ENCODE measurements around the gene NOS1AP.

NOS1AP gene

GRCh38 chr1:162390396-162391185 lies 321.1 kb downstream of the NOS1AP start:
- Histone ChIP-seq H3K36me3 (no peaks in the 10 kb centered on the region), H3K27me3 (no peaks in the 10 kb centered on the region), H3K27ac (0 out of 2 replicates have a peak overlapping the region, but pooled peaks have one; percentile 51), H3K4me3 (no peak overlapping the region), H3K4me1 (peaks cover 43% of the 10 kb centered on the region), H3K4me2 (peak overlapping the region; percentile 91), H3K9ac (no peak overlapping the region), H3K9me3 (no peaks in the 10 kb centered on the region), H4K20me1 (no peaks in the 10 kb centered on the region; the same call in 1 of the 2 replicates)
- no peak for TF ChIP-seq Cebpa-rat (IDR thresholded peaks at IDR 0.05)

- H4K20me1 ChIP-seq, result no peaks in the 10 kb centered on the region; the same call in 1 of the 2 replicates
- peaks cover 43% of the 10 kb centered on the region for H3K4me1 ChIP-seq
- no peak overlapping the region for H3K4me3 ChIP-seq
- TF ChIP-seq Cebpa-rat (IDR thresholded peaks at IDR 0.05), result no peak
- 0 out of 2 replicates have a peak overlapping the region, but pooled peaks have one; percentile 13 for H3K4me2 ChIP-seq
- no peak overlapping the region for H3K27ac ChIP-seq
- H3K9me3 ChIP-seq, result no peaks in the 10 kb centered on the region
- no peaks in the 10 kb centered on the region for H3K36me3 ChIP-seq
- no peak overlapping the region for H3K9ac ChIP-seq
- H3K27me3 ChIP-seq, result no peaks in the 10 kb centered on the region
Observed at GRCh38 chr1:162391790-162392563, 322.5 kb downstream of the NOS1AP start.

GRCh38 chr1:162396201-162396906 lies 326.9 kb downstream of the NOS1AP start:
- Histone ChIP-seq H3K4me2 (no peak overlapping the region), H3K4me1 (peaks cover 7% of the 10 kb centered on the region; the same call in 1 of the 2 replicates), H3K36me3 (no peaks in the 10 kb centered on the region), H3K9me3 (no peaks in the 10 kb centered on the region), H3K27me3 (no peaks in the 10 kb centered on the region), H3K4me3 (no peak overlapping the region), H4K20me1 (no peaks in the 10 kb centered on the region), H3K9ac (no peak overlapping the region), H3K27ac (no peak overlapping the region)
- TF ChIP-seq Cebpa-rat (IDR thresholded peaks at IDR 0.05), result no peak

GRCh38 chr1:162397039-162397448 lies 327.6 kb downstream of the NOS1AP start:
- Histone ChIP-seq H3K36me3 (no peaks in the 10 kb centered on the region), H3K27me3 (no peaks in the 10 kb centered on the region), H3K4me3 (no peak overlapping the region), H3K27ac (no peak overlapping the region), H3K9me3 (no peaks in the 10 kb centered on the region), H4K20me1 (no peaks in the 10 kb centered on the region), H3K4me1 (0 out of 2 replicates have a peak, but pooled peaks cover under 1% of the 10 kb centered on the region), H3K9ac (no peak overlapping the region), H3K4me2 (no peak overlapping the region)
- TF ChIP-seq Cebpa-rat (IDR thresholded peaks at IDR 0.05), result no peak

- no peaks in the 10 kb centered on the region for H4K20me1 ChIP-seq
- no peaks in the 10 kb centered on the region for H3K27me3 ChIP-seq
- H3K4me3 ChIP-seq, result no peak overlapping the region
- no peaks in the 10 kb centered on the region for H3K9me3 ChIP-seq
- H3K4me2 ChIP-seq, result no peak overlapping the region
- H3K36me3 ChIP-seq, result no peaks in the 10 kb centered on the region
- H3K27ac ChIP-seq, result no peak overlapping the region
- H3K4me1 ChIP-seq, result no peaks in the 10 kb centered on the region
- no peak overlapping the region for H3K9ac ChIP-seq
- no peak for TF ChIP-seq Cebpa-rat (IDR thresholded peaks at IDR 0.05)
Observed at GRCh38 chr1:162397943-162398560, 328.6 kb downstream of the NOS1AP start.

GRCh38 chr1:162398999-162399580 lies 329.6 kb downstream of the NOS1AP start:
- Histone ChIP-seq H3K4me3 (no peak overlapping the region), H3K9me3 (no peaks in the 10 kb centered on the region), H3K36me3 (no peaks in the 10 kb centered on the region), H3K27ac (no peak overlapping the region), H3K4me1 (no peaks in the 10 kb centered on the region), H3K9ac (no peak overlapping the region), H3K4me2 (no peak overlapping the region), H3K27me3 (no peaks in the 10 kb centered on the region), H4K20me1 (no peaks in the 10 kb centered on the region)
- TF ChIP-seq Cebpa-rat (IDR thresholded peaks at IDR 0.05), result no peak

- no peaks in the 10 kb centered on the region for H3K4me1 ChIP-seq
- no peak overlapping the region for H3K9ac ChIP-seq
- no peaks in the 10 kb centered on the region for H4K20me1 ChIP-seq
- no peaks in the 10 kb centered on the region for H3K36me3 ChIP-seq
- TF ChIP-seq Cebpa-rat (IDR thresholded peaks at IDR 0.05), result no peak
- no peak overlapping the region for H3K4me3 ChIP-seq
- H3K27me3 ChIP-seq, result no peaks in the 10 kb centered on the region
- no peak overlapping the region for H3K4me2 ChIP-seq
- no peaks in the 10 kb centered on the region for H3K9me3 ChIP-seq
- H3K27ac ChIP-seq, result no peak overlapping the region
Observed at GRCh38 chr1:162400790-162401355, 331.4 kb downstream of the NOS1AP start.

- no peak overlapping the region for H3K4me3 ChIP-seq
- no peak overlapping the region for H3K4me2 ChIP-seq
- no peaks in the 10 kb centered on the region for H3K27me3 ChIP-seq
- H3K27ac ChIP-seq, result no peak overlapping the region
- TF ChIP-seq Cebpa-rat (IDR thresholded peaks at IDR 0.05), result no peak
- H3K9me3 ChIP-seq, result no peaks in the 10 kb centered on the region
- H4K20me1 ChIP-seq, result no peaks in the 10 kb centered on the region
- no peaks in the 10 kb centered on the region for H3K4me1 ChIP-seq
- no peaks in the 10 kb centered on the region for H3K36me3 ChIP-seq
- no peak overlapping the region for H3K9ac ChIP-seq
Observed at GRCh38 chr1:162404550-162405160, 335.2 kb downstream of the NOS1AP start.
